ENCODE results near the gene NSL1. TPM values are rescaled to one million over a fixed set of nuclear protein-coding genes. Genes with fewer than 3 reads are reported as not detected.

Gene NSL1
- total and polyA plus RNA-seq, 4 donors = 9.2 to 48.8 (median 27.0) TPM

DNA sequence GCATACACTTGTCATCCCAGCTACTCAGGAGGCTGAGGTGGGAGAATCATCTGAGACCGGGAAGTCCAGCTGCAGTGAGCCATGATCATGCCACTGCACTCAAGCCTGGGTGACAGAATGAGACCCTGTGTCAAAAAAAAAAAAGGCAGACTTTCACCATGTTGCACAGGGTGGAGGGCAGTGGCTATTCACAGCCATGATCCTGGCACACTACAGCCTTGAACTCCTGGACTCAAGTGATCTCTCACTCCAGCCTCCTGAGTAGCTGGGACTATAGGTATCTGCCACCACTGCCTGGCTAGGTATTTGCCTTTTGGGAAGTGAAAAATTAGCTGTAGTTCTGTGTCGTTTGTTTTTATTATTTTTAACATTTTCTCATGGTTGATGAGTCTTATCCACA is 36.8 kb upstream of the NSL1 start:
- Histone ChIP-seq H3K27ac (ENCODE audit: low read depth in 1 of 2, low read length in 1 of 2) (no peak overlapping the region), H3K36me3 (ENCODE audit: control insufficient read depth in 4 of 4, insufficient read depth in 4 of 4, low read length in 4 of 4) (no peaks in the 10 kb centered on the region), H3K27me3 (ENCODE audit: control insufficient read depth in 3 of 3, insufficient read depth in 3 of 3, low read length in 2 of 3) (no peaks in the 10 kb centered on the region), H3K4me1 (ENCODE audit: control insufficient read depth in 5 of 5, insufficient read depth in 5 of 5, low read length in 5 of 5) (peaks cover 0 to 1% (median 0%) of the 10 kb centered on the region in 5 donors), H3K9me3 (ENCODE audit: control insufficient read depth in 4 of 4, insufficient read depth in 3 of 4, low read length in 3 of 4) (peaks cover 0 to 10% (median 4%) of the 10 kb centered on the region in 4 donors), H3K4me3 (no peak overlapping the region), H3K9ac (ENCODE audit: insufficient read depth in 1 of 2, low read length in 2 of 2) (no peak overlapping the region)
- no peak for DNase-seq
- TF ChIP-seq, protein P1, sequence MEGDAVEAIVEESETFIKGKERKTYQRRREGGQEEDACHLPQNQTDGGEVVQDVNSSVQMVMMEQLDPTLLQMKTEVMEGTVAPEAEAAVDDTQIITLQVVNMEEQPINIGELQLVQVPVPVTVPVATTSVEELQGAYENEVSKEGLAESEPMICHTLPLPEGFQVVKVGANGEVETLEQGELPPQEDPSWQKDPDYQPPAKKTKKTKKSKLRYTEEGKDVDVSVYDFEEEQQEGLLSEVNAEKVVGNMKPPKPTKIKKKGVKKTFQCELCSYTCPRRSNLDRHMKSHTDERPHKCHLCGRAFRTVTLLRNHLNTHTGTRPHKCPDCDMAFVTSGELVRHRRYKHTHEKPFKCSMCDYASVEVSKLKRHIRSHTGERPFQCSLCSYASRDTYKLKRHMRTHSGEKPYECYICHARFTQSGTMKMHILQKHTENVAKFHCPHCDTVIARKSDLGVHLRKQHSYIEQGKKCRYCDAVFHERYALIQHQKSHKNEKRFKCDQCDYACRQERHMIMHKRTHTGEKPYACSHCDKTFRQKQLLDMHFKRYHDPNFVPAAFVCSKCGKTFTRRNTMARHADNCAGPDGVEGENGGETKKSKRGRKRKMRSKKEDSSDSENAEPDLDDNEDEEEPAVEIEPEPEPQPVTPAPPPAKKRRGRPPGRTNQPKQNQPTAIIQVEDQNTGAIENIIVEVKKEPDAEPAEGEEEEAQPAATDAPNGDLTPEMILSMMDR (IDR thresholded peaks at IDR 0.05; ENCODE audit: control extremely low read depth, extremely low read depth) = no peak
- ATAC-seq (ENCODE audit: insufficient read depth, low FRiP score) = no peak
- WGBS, 2 donors = 87 to 88% methylated on average over 2 of the region's 2 CpGs

DNA sequence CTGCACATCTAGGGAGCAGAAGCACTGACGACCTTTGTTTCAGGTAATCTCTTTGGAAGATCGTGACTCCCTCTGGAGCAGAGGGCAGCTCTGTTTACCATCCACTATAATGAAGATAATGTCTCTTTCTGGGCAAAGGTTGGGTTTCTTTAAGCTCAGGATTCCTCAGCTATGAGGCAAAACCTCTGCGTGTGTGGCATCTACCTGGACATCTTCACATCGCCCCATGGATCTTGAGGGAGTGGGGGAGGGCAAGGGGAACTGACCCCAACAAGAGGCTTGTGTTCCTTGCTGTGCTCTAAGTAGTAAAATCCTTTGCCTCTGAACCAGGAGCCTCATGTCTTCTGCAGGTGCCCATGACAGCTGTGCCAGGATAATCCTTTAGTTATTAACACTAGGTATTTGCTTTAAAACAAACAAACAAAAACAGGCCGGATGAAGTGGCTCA is 36.3 kb upstream of the NSL1 start:
- H3K4me3 ChIP-seq = no peak overlapping the region
- no peak overlapping the region for H3K9ac ChIP-seq (ENCODE audit: insufficient read depth in 1 of 2, low read length in 2 of 2)
- no peak for ATAC-seq (ENCODE audit: insufficient read depth, low FRiP score)
- no peaks in the 10 kb centered on the region for H3K36me3 ChIP-seq (ENCODE audit: control insufficient read depth in 4 of 4, insufficient read depth in 4 of 4, low read length in 4 of 4)
- peaks cover 0 to 10% (median 4%) of the 10 kb centered on the region in 4 donors for H3K9me3 ChIP-seq (ENCODE audit: control insufficient read depth in 4 of 4, insufficient read depth in 3 of 4, low read length in 3 of 4)
- no peaks in the 10 kb centered on the region for H3K27me3 ChIP-seq (ENCODE audit: control insufficient read depth in 3 of 3, insufficient read depth in 3 of 3, low read length in 2 of 3)
- H3K4me1 ChIP-seq (ENCODE audit: control insufficient read depth in 5 of 5, insufficient read depth in 5 of 5, low read length in 5 of 5) = peaks cover 0 to 1% (median 0%) of the 10 kb centered on the region in 5 donors
- WGBS, 2 donors = 79 to 88% methylated on average over 5 of the region's 5 CpGs
- no peak for DNase-seq
- no peak overlapping the region for H3K27ac ChIP-seq (ENCODE audit: low read depth in 1 of 2, low read length in 1 of 2)
- TF ChIP-seq, protein P1 (IDR thresholded peaks at IDR 0.05; ENCODE audit: control extremely low read depth, extremely low read depth) = no peak

DNA sequence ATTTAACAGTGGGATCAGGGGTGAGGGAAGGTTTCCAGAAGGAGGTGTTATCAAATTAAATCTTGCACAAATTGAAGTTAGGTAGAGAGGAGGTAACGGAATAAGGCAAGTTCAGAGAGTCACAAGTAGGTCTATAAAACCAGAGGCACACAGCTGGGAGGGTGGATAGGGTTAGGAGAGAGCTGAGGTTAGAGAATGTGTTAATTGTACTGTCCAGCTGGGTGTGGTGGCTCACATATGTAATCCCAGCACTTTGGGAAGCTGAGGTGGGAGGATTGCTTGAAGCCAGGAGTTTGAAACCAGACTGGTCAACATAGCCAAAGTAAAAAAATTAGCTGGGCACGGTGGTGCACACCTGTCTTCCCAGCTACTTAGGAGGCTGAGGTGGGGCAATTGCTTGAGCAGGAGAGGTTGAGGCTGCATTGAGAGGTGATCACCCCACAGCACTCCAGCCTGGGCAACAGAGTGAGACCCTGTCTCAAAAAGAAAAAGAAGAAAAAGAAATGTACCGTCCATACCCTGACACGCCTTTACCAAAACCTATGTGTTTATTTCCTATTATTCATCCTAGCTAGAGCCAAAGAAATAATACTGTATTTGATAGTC is 35.7 kb upstream of the NSL1 start:
- ATAC-seq (ENCODE audit: insufficient read depth, low FRiP score) = no peak
- H3K36me3 ChIP-seq (ENCODE audit: control insufficient read depth in 4 of 4, insufficient read depth in 4 of 4, low read length in 4 of 4) = no peaks in the 10 kb centered on the region

More for the DNA sequence above, 35.7 kb upstream of the NSL1 start:
- Histone ChIP-seq H3K27ac (ENCODE audit: low read depth in 1 of 2, low read length in 1 of 2) (no peak overlapping the region), H3K4me3 (no peak overlapping the region), H3K4me1 (ENCODE audit: control insufficient read depth in 5 of 5, insufficient read depth in 5 of 5, low read length in 5 of 5) (peaks cover 0 to 1% (median 0%) of the 10 kb centered on the region in 5 donors), H3K9me3 (ENCODE audit: control insufficient read depth in 4 of 4, insufficient read depth in 3 of 4, low read length in 3 of 4) (peaks cover 0 to 10% (median 4%) of the 10 kb centered on the region in 4 donors), H3K27me3 (ENCODE audit: control insufficient read depth in 3 of 3, insufficient read depth in 3 of 3, low read length in 2 of 3) (no peaks in the 10 kb centered on the region), H3K9ac (ENCODE audit: insufficient read depth in 1 of 2, low read length in 2 of 2) (no peak overlapping the region)
- TF ChIP-seq, protein P1 (IDR thresholded peaks at IDR 0.05; ENCODE audit: control extremely low read depth, extremely low read depth) = no peak
- DNase-seq = no peak
- WGBS, 2 donors = 96 to 97% methylated on average over 4 of the region's 4 CpGs
